Heart right ventricle (tissue), 16 donors: ENCODE measurements around the gene MAP7. TPM values are rescaled to one million over a fixed set of nuclear protein-coding genes. Genes with fewer than 3 reads are reported as not detected.

Experiments used
- ATAC-seq, 8 donors: fragments of 200-7000 bp; cut with Tn5 transposase; one replicate each; pipeline ENCODE4 v1.9.1; 2020; ENCODE audit warnings: mild to moderate bottlenecking in 8 of 8, moderate library complexity in 8 of 8, moderate number of reproducible peaks in 1 of 8
- DNase-seq, 2 donors: peaks; one replicate each; pipeline ENCODE4 v3.0.0-alpha.2; 2020
- H3K27ac ChIP-seq, 10 donors: fragments of 200-600 bp; sonication (generic) in 2 of 10; one replicate each; pipeline versions ENCODE4 v1.5.0 to v1.8.0; 2020 to 2022; ENCODE audit warnings: mild to moderate bottlenecking in 3 of 10
- H3K27me3 ChIP-seq, 7 donors: fragments of 200-600 bp; one replicate each; pipeline ENCODE4 v1.8.0; 2021 to 2022; ENCODE audit warnings: mild to moderate bottlenecking in 2 of 7
- H3K36me3 ChIP-seq, 9 donors: fragments of 200-600 bp; sonication (generic) in 1 of 9; one replicate each; pipeline versions ENCODE4 v1.5.0 to v1.8.0; 2020 to 2022; ENCODE audit warnings: mild to moderate bottlenecking in 2 of 9
- H3K4me1 ChIP-seq, 9 donors: fragments of 200-600 bp; sonication (generic) in 1 of 9; one replicate each; pipeline versions ENCODE4 v1.5.0 to v1.8.0; 2020 to 2022; ENCODE audit warnings: mild to moderate bottlenecking in 4 of 9
- H3K4me3 ChIP-seq, 10 donors: fragments of 200-600 bp; sonication (generic) in 2 of 10; one replicate each; pipeline versions ENCODE4 v1.5.0 to v1.8.0; 2020 to 2022; ENCODE audit warnings: mild to moderate bottlenecking in 7 of 10, moderate library complexity in 2 of 10
- H3K9me3 ChIP-seq, 11 donors: fragments of 200-600 bp in 10 of 11; sonication (generic) in 2 of 11; one replicate each; pipeline versions ENCODE4 v1.5.0 to v1.8.0; 2013 to 2022; ENCODE audit warnings: mild to moderate bottlenecking in 2 of 11, control low read depth in 1 of 11, moderate library complexity in 1 of 11
- CTCF ChIP-seq, 9 donors: fragments of 200-600 bp; sonication (generic) in 2 of 9; IDR thresholded peaks; one replicate each; pipeline versions ENCODE4 v1.5.0 to v1.8.0; 2021 to 2022; ENCODE audit warnings: antibody characterized with exemption in 9 of 9, mild to moderate bottlenecking in 5 of 9, moderate library complexity in 1 of 9
- WGBS, 2 donors: extraction: QIAGEN DNeasy Blood & Tissue Kit; methylation state at CpG; one replicate each; pipeline ENCODE4 v1.1.7; 2013; ENCODE audit warnings: inconsistent platforms in 1 of 2; 5-methylcytosine and 5-hydroxymethylcytosine counted together
- intact Hi-C, 10 donors: fragments of 100-400 bp; cut with DNase I; formaldehyde crosslinking; loops; one replicate each; pipeline versions ENCODE4 v1.11.1 to v1.14.2; 2022
- polyA plus RNA-seq, 2 donors: library from polyadenylated mRNA; stranded (reverse); fragments of 200-250 nt; gene quantifications; one replicate each; pipeline ENCODE4 v1.2.3, GENCODE V29; 2013
- total RNA-seq, 10 donors: library from RNA; stranded (reverse); fragmentation: NEBNext Ultra II Directional in 3 of 10; extraction: Animal tissue kit (Norgen Biotek cat#: 25700) in 3 of 10; gene quantifications; one replicate each; pipeline versions ENCODE4 v1.2.1 to v1.2.4, GENCODE V29; 2021 to 2023
- donor health status: Arrhythmogenic right ventricular cardiomyopathy.
- donor health status: ischemic (EF 13 %, LVEDD 7.1; RV severe dilation, severe dysfunction).
- donor health status: healthy with polysubstance abuse.
- donor health status: DM: no; HTN: yes; CAD: no.
- donor health status: DM: no; HTN: no; CAD: no.
- donor health status: ischemic (EF 25% LVEDD 6.9; RV normal size, moderate dysfunction).
- donor health status: ischemic (EF 25% LVEDD 5.7; RV mildly dilated, moderate dysfunction).
- donor health status: healthy.
- donor health status: DM: yes; HTN: yes; CAD: no.
- donor health status: Ischemic cardiomyopathy.
- donor health status: ischemic (EF 35%, LVEDD 5.7; RV mildly dilated, moderate dysfunction).
- donor health status: nonischemic (EF 11% LVEDD 7.7; RV severe dilation, severe dysfunction).
- donor health status: DM: yes; HTN: yes; CAD: no.
- donor health status: PGD.
- donor health status: ischemic (EF 29% LVEDD 5.4; RV normal size, mild dysfunction).
- donor health status: nonischemic (EF 23%, LVEDD 6.1; RV moderate dilation, normal function).

The MAP7 gene
- total and polyA plus RNA-seq, 12 donors = 0.48 to 4.1 (median 2.3) TPM

GRCh38 chr6:136514591-136514990 lies 35.6 kb downstream of the MAP7 start:
- intact Hi-C loops = no loop called here
- H3K27me3 ChIP-seq = no peaks in the 10 kb centered on the region
- H3K27ac ChIP-seq = no peak overlapping the region
- peaks cover 0 to 8% (median 0%) of the 10 kb centered on the region in 9 donors for H3K4me1 ChIP-seq
- H3K9me3 ChIP-seq = no peaks in the 10 kb centered on the region
- WGBS, 2 donors = 87 to 90% methylated on average over 4 of the region's 4 CpGs
- no peaks in the 10 kb centered on the region for H3K36me3 ChIP-seq
- H3K4me3 ChIP-seq = no peak overlapping the region
- no peak for DNase-seq
- no peak for ATAC-seq
- TF ChIP-seq CTCF (IDR thresholded peaks at IDR 0.05) = no peak

GRCh38 chr6:136511926-136512325 lies 38.3 kb downstream of the MAP7 start:
- Histone ChIP-seq H3K9me3 (no peaks in the 10 kb centered on the region), H3K4me3 (no peak overlapping the region), H3K27me3 (no peaks in the 10 kb centered on the region), H3K4me1 (peaks cover 0 to 8% (median 0%) of the 10 kb centered on the region in 9 donors), H3K27ac (no peak overlapping the region), H3K36me3 (no peaks in the 10 kb centered on the region)
- 59 to 66% methylated on average over 3 of the region's 3 CpGs for WGBS, 2 donors
- intact Hi-C loops = no loop called here
- ATAC-seq (peak in 2 of 8 donors; percentile 56 to 65), DNase-seq (peak in 1 of 2 donors; percentile 10)
- TF ChIP-seq CTCF (IDR thresholded peaks at IDR 0.05) = no peak

- intact Hi-C loops = no loop called here
- H3K27me3 ChIP-seq = no peaks in the 10 kb centered on the region
- H3K4me3 ChIP-seq = no peak overlapping the region
- peaks cover 0 to 8% (median 0%) of the 10 kb centered on the region in 9 donors for H3K4me1 ChIP-seq
- no peaks in the 10 kb centered on the region for H3K9me3 ChIP-seq
- TF ChIP-seq CTCF (IDR thresholded peaks at IDR 0.05) = no peak
- DNase-seq (no peak), ATAC-seq (no peak)
- WGBS, 2 donors = 74 to 87% methylated on average over 1 of the region's 1 CpG
- H3K27ac ChIP-seq = no peak overlapping the region
- H3K36me3 ChIP-seq = no peaks in the 10 kb centered on the region
Observed at GRCh38 chr6:136511397-136511796, 38.8 kb downstream of the MAP7 start.

GRCh38 chr6:136510782-136511181 lies 39.4 kb downstream of the MAP7 start:
- Histone ChIP-seq H3K27me3 (no peaks in the 10 kb centered on the region), H3K27ac (no peak overlapping the region), H3K9me3 (no peaks in the 10 kb centered on the region), H3K36me3 (no peaks in the 10 kb centered on the region), H3K4me3 (no peak overlapping the region), H3K4me1 (peaks cover 0 to 8% (median 0%) of the 10 kb centered on the region in 9 donors)
- intact Hi-C loops = no loop called here
- DNase-seq = no peak
- TF ChIP-seq CTCF (IDR thresholded peaks at IDR 0.05) = no peak
- ATAC-seq = no peak
- 78% methylated on average over 4 of the region's 4 CpGs for WGBS, 2 donors
